Gastrocnemius medialis (tissue), 4 donors: ENCODE results near the gene PCCA. TPM values are rescaled to one million over a fixed set of nuclear protein-coding genes. Genes with fewer than 3 reads are reported as not detected.
A peak's percentile ranks its signal among the peaks of the same experiment; 100 is the strongest.

Experiments
- ATAC-seq, 2 donors: fragments of 150-250 bp; one replicate each; pipeline ENCODE4 v1.9.1; 2016
- DNase-seq, 2 donors: peaks; one replicate each; pipeline ENCODE4 v3.0.0-alpha.2; 2019
- H3K27ac ChIP-seq, 4 donors: fragments of 200-600 bp; sonication (generic); 1 replicate in 1 of 4; 2 replicates in 3 of 4; pipeline ENCODE4 v1.5.1; 2016 to 2018; ENCODE audit warnings: mild to moderate bottlenecking in 2 of 4, moderate library complexity in 1 of 4
- H3K27me3 ChIP-seq, 3 donors: fragments of 200-600 bp; sonication (generic) in 2 of 3; 1 replicate in 1 of 3; 2 replicates in 2 of 3; pipeline versions ENCODE4 v1.5.1 to v1.6.0; 2016 to 2019; ENCODE audit warnings: mild to moderate bottlenecking in 1 of 3, moderate library complexity in 1 of 3
- H3K36me3 ChIP-seq, 2 donors: fragments of 200-600 bp; sonication (generic) in 1 of 2; one replicate each; pipeline ENCODE4 v1.5.1; 2017 to 2018
- H3K4me1 ChIP-seq, 2 donors: fragments of 200-600 bp; sonication (generic) in 1 of 2; one replicate each; pipeline ENCODE4 v1.5.1; 2016 to 2017; ENCODE audit warnings: mild to moderate bottlenecking in 2 of 2
- H3K4me3 ChIP-seq, 4 donors: fragments of 200-600 bp; sonication (generic) in 3 of 4; 1 replicate in 1 of 4; 2 replicates in 3 of 4; pipeline ENCODE4 v1.5.1; 2016 to 2019; ENCODE audit warnings: mild to moderate bottlenecking in 2 of 4
- H3K9me3 ChIP-seq, 3 donors: fragments of 200-600 bp; sonication (generic) in 2 of 3; 1 replicate in 1 of 3; 2 replicates in 2 of 3; pipeline ENCODE4 v1.5.1; 2016 to 2019
- POLR2A ChIP-seq, 2 donors: fragments of 450-650 bp; IDR thresholded peaks; one replicate each; pipeline ENCODE4 v1.6.1; 2017; ENCODE audit warnings: antibody characterized with exemption in 2 of 2, mild to moderate bottlenecking in 2 of 2, moderate library complexity in 2 of 2
- in situ Hi-C, 4 donors: fragments of 200-750 bp; cut with MboI; loops; one replicate each; pipeline versions ENCODE4 v1.15.0 to v1.8.0; 2017; ENCODE audit warnings: low sequenced_read_pairs in 4 of 4
- intact Hi-C: fragments of 100-400 bp; cut with DNase I; formaldehyde crosslinking; loops from one replicate; pipeline ENCODE4 v1.15.1; 2023; ENCODE audit warnings: low total_unique reads
- total RNA-seq, 4 donors: library from RNA; depleted of rRNA; stranded (reverse); fragments of >200 nt; gene quantifications; one replicate each; pipeline versions ENCODE4 v1.1.0 to v1.2.3, GENCODE V29; 2016
- TF ChIP-seq, protein P1 (sequence below), 5 experiments: fragments of 450-650 bp in 3 of 5; fragments of 200-600 bp in 2 of 5; sonication (generic) in 2 of 5; IDR thresholded peaks in 4 of 5; conservative IDR thresholded peaks in 1 of 5; 1 replicate in 4 of 5; 2 replicates in 1 of 5; pipeline ENCODE4 v1.5.1; 2016 to 2019; ENCODE audit warnings: antibody characterized with exemption in 5 of 5, mild to moderate bottlenecking in 3 of 5, moderate library complexity in 3 of 5

The PCCA gene
- total RNA-seq, 4 donors from 2014 or later = 7.5 to 19.5 (median 10.8) TPM

DNA sequence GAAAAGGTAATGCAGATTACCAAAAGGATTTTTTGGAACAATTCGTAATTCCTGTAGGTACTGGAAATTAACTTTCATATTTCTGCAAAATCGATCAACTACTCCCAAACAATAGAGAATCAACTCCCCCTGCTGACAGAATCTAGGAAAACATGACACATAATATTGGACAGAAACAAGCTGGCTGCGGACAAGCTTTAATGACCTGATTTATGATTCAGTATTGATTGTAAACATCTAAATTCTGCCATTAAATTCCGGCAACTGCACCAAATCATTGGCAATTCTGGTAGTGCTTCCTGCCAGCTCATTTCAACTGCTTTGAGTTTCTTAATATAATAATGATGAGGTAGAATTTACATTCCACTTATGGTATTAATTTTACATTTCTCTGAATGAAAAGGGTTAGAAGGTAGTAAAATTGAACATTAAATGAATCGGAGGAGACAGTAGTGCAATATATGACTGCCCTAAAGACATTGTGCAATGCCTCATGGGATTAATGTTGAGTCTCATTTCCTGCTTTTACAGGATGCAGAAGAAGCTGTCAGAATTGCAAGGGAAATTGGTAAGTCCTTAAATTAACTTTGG is 146.5 kb downstream of the PCCA start:
- intact Hi-C loops = loop anchor here (2.0 to 10.0 kb wide), 2 partner anchors 319 to 581 kb away; no protein-coding TSS in a partner anchor
- Histone ChIP-seq H3K4me3 (no peak overlapping the region), H3K9me3 (no peaks in the 10 kb centered on the region), H3K27me3 (no peaks in the 10 kb centered on the region), H3K36me3 (no peaks in the 10 kb centered on the region), H3K4me1 (peaks cover 21 to 30% of the 10 kb centered on the region in 2 donors), H3K27ac (no peak overlapping the region)
- TF ChIP-seq POLR2A (IDR thresholded peaks at IDR 0.05) = no peak
- TF ChIP-seq, protein P1, sequence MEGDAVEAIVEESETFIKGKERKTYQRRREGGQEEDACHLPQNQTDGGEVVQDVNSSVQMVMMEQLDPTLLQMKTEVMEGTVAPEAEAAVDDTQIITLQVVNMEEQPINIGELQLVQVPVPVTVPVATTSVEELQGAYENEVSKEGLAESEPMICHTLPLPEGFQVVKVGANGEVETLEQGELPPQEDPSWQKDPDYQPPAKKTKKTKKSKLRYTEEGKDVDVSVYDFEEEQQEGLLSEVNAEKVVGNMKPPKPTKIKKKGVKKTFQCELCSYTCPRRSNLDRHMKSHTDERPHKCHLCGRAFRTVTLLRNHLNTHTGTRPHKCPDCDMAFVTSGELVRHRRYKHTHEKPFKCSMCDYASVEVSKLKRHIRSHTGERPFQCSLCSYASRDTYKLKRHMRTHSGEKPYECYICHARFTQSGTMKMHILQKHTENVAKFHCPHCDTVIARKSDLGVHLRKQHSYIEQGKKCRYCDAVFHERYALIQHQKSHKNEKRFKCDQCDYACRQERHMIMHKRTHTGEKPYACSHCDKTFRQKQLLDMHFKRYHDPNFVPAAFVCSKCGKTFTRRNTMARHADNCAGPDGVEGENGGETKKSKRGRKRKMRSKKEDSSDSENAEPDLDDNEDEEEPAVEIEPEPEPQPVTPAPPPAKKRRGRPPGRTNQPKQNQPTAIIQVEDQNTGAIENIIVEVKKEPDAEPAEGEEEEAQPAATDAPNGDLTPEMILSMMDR (IDR thresholded peaks at IDR 0.05 in 4 of 5, conservative IDR thresholded peaks at IDR 0.05 in 1 of 5) = peak in 4 of 5 experiments; percentile 27 to 53 (median 44)
- in situ Hi-C loops = loop anchor here in 3 of 4 donors (10.0 to 25.0 kb wide), 5 partner anchors 279 to 623 kb away; partner anchors contain the start of gene CLYBL (in 1 of the 3)
- no peak for DNase-seq
- no peak for ATAC-seq

DNA sequence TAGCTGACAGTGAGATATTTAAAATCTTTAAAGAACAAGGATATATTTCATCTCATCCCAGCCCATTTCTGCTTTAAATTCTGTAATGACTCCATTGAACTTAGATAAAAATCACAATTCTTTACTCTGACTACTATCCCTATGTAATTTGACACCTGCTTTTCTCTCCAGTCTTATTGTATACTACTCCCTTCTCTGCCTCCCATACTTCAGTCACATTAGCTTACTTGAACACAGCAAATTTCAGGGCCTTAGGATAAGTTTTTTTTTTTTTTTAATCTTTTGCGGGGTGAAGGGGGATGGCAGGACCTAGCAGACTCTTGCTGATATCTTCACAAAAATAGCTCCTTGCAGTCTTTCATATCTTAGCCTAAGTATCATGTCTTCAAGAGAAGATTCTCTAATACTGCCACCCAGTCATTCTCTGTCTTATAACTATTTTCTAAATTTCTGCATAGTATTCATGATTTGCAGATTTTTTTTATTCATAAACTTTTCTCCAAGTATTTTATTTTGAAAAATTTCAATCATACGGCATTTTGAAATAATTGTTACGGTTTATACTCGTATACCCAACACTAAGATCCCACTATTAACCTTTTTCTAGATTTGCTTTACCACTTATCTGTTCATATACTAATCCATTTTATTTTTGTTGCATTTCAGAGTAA is 151.4 kb downstream of the PCCA start:
- Histone ChIP-seq H3K4me3 (no peak overlapping the region), H3K27me3 (no peaks in the 10 kb centered on the region), H3K9me3 (no peaks in the 10 kb centered on the region), H3K27ac (no peak overlapping the region), H3K36me3 (no peaks in the 10 kb centered on the region), H3K4me1 (peaks cover 5 to 9% of the 10 kb centered on the region in 2 donors)
- DNase-seq (no peak), ATAC-seq (no peak)
- TF ChIP-seq POLR2A (IDR thresholded peaks at IDR 0.05) = no peak
- TF ChIP-seq, protein P1 (IDR thresholded peaks at IDR 0.05 in 4 of 5, conservative IDR thresholded peaks at IDR 0.05 in 1 of 5) = no peak
- in situ Hi-C loops = loop anchor here in 3 of 4 donors (25.0 kb wide), 3 partner anchors 328 to 628 kb away; partner anchors contain the start of gene CLYBL (in 1 of the 3)
- intact Hi-C loops = no loop called here

DNA sequence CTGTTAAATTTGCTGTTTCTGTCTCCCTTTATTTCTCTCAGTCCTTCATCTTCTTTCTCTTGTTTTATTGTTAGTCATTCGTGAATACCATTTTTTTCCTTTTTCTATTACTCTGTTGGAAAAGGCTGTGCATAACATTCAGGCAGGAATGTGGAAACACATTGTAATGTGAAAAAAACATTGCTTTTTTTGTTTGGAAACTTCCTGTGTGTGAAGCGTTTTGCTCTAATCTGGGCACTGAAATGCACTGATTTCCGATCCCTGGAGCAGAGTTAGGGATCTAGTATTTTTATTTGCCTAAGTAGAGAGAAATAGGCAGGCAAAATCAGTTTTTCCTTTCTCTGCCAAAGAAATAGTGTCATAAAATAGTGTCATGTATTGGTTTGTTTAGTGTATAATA is 155.5 kb downstream of the PCCA start:
- no peaks in the 10 kb centered on the region for H3K4me1 ChIP-seq
- H3K27ac ChIP-seq = no peak overlapping the region
- intact Hi-C loops = no loop called here
- no peaks in the 10 kb centered on the region for H3K36me3 ChIP-seq
- no peaks in the 10 kb centered on the region for H3K27me3 ChIP-seq
- DNase-seq (no peak), ATAC-seq (no peak)
- in situ Hi-C loops = loop anchor here in 3 of 4 donors (25.0 kb wide), 3 partner anchors 332 to 632 kb away; partner anchors contain the start of gene CLYBL (in 1 of the 3)
- H3K4me3 ChIP-seq = no peak overlapping the region
- peaks cover 0 to 11% (median 0%) of the 10 kb centered on the region in 3 donors for H3K9me3 ChIP-seq
- TF ChIP-seq, protein P1 (IDR thresholded peaks at IDR 0.05 in 4 of 5, conservative IDR thresholded peaks at IDR 0.05 in 1 of 5) = no peak
- no peak for TF ChIP-seq POLR2A (IDR thresholded peaks at IDR 0.05)

- Histone ChIP-seq H3K4me1 (no peaks in the 10 kb centered on the region), H3K36me3 (no peaks in the 10 kb centered on the region), H3K27ac (no peak overlapping the region), H3K4me3 (no peak overlapping the region), H3K9me3 (peaks cover 0 to 11% (median 0%) of the 10 kb centered on the region in 3 donors), H3K27me3 (no peaks in the 10 kb centered on the region)
- ATAC-seq (no peak), DNase-seq (no peak)
- intact Hi-C loops (no loop called here), in situ Hi-C loops (loop anchor here in 3 of 4 donors (25.0 kb wide), 3 partner anchors 333 to 633 kb away; partner anchors contain the start of gene CLYBL (in 1 of the 3))
- TF ChIP-seq, protein P1 (IDR thresholded peaks at IDR 0.05 in 4 of 5, conservative IDR thresholded peaks at IDR 0.05 in 1 of 5) = no peak
- no peak for TF ChIP-seq POLR2A (IDR thresholded peaks at IDR 0.05)
These were observed 156.2 kb downstream of the PCCA start for GRCh38 chr13:100245104-100245503.
